K562 (cell line): ENCODE results near the gene CACNA1I. TPM values are rescaled to one million over a fixed set of nuclear protein-coding genes. Genes with fewer than 3 reads are reported as not detected.

Source experiments
- ATAC-seq: fragments of 200-7000 bp; cut with Tn5 transposase; 3 replicates; pipeline ENCODE4 v1.9.1; 2020; ENCODE audit warnings: moderate library complexity
- BruUV-seq: library from RNA; stranded (reverse); fragments of 400-500 nt; replicated peaks from 2 replicates; lab custom pipeline; 2021; lab: Mats Ljungman, UMichigan
- CTCF ChIA-PET: fragments of 300-600 bp; formaldehyde crosslinking; extraction: SDS; loops from one replicate; lab custom pipeline; 2021; ENCODE audit warnings: low intra/inter-chr PET ratio; lab: Yijun Ruan, JAX
- POLR2A ChIA-PET: fragments of 300-600, 350-650 bp; sonication (Branson Sonifier 250); formaldehyde crosslinking; extraction: SDS; loops from one replicate; lab custom pipeline; 2021; ENCODE audit warnings: antibody characterized with exemption, inconsistent platforms; lab: Yijun Ruan, JAX
- DNase-seq, 4 experiments: peaks; one replicate each; pipeline versions ENCODE4 v3.0.0 to v3.0.0-alpha.2; 2011 to 2018; ENCODE audit warnings: low spot score in 3 of 4, mixed read lengths in 3 of 4; ENCODE audit errors: extremely low read depth in 1 of 4
- FAIRE-seq: peaks from 2 replicates; lab custom pipeline; 2011; peaks lifted over from hg19 to GRCh38; lab: Jason Lieb, UNC
- H2AFZ ChIP-seq: 2 replicates; pipeline ENCODE4 v1.6.0; 2011; ENCODE audit warnings: low read depth, low read length, control low read depth, inconsistent platforms
- H3K27ac ChIP-seq: fragments of 200-600 bp; 3 replicates; pipeline ENCODE4 v1.8.0; 2011; ENCODE audit warnings: low read depth, mild to moderate bottlenecking, control low read depth, inconsistent platforms, low read length, moderate library complexity, mixed read lengths; ENCODE audit errors: extremely low read depth
- H3K27me3 ChIP-seq, 2 experiments: fragments of 300-600 bp in 1 of 2; 2 replicates in 1 of 2; 3 replicates in 1 of 2; pipeline versions ENCODE4 v1.6.0 to v1.8.0; 2011; ENCODE audit warnings: inconsistent platforms in 2 of 2, low read length in 2 of 2, mild to moderate bottlenecking in 1 of 2, mixed read lengths in 1 of 2, moderate library complexity in 1 of 2; ENCODE audit not compliant: control insufficient read depth in 2 of 2, insufficient read depth in 2 of 2
- H3K36me3 ChIP-seq: fragments of 300-600 bp; 3 replicates; pipeline ENCODE4 v1.8.0; 2011; ENCODE audit warnings: mild to moderate bottlenecking, low read length, inconsistent platforms; ENCODE audit not compliant: control insufficient read depth, insufficient read depth
- H3K4me1 ChIP-seq, 2 experiments: fragments of 200-600 bp in 1 of 2; replicated peaks in 1 of 2; 2 replicates in 1 of 2; 3 replicates in 1 of 2; pipeline versions ENCODE4 v1.5.1 to v1.8.0; 2011; ENCODE audit warnings: inconsistent platforms in 2 of 2, low read length in 2 of 2, mild to moderate bottlenecking in 1 of 2, mixed read lengths in 1 of 2, moderate library complexity in 1 of 2; ENCODE audit not compliant: control insufficient read depth in 2 of 2, insufficient read depth in 2 of 2
- H3K4me2 ChIP-seq: 2 replicates; pipeline ENCODE4 v1.6.1; 2011; ENCODE audit warnings: low read length, control low read depth, inconsistent platforms, mixed read lengths; ENCODE audit not compliant: insufficient read depth
- H3K4me3 ChIP-seq: fragments of 200-600 bp; sonication (generic), shearing (Covaris generic); 2 replicates; pipeline ENCODE4 v1.5.1; 2016; ENCODE audit warnings: control low read depth, inconsistent platforms
- H3K79me2 ChIP-seq: fragments of 200-600 bp; 3 replicates; pipeline ENCODE4 v1.8.0; 2011; ENCODE audit warnings: low read length, inconsistent platforms; ENCODE audit not compliant: control insufficient read depth, insufficient read depth
- H3K9ac ChIP-seq, 2 experiments: 2 replicates each; pipeline versions ENCODE4 v1.6.0 to v1.6.1; 2011; ENCODE audit warnings: low read depth in 2 of 2, low read length in 2 of 2, control low read depth in 1 of 2, inconsistent platforms in 1 of 2, mild to moderate bottlenecking in 1 of 2, mixed read lengths in 1 of 2; ENCODE audit not compliant: insufficient read depth in 1 of 2
- H3K9me1 ChIP-seq: one replicate; pipeline ENCODE4 v1.6.0; 2011; ENCODE audit warnings: inconsistent platforms, mild to moderate bottlenecking, low read length, moderate library complexity; ENCODE audit not compliant: control insufficient read depth, insufficient read depth
- H3K9me3 ChIP-seq: replicated peaks from 2 replicates; pipeline ENCODE4 v1.5.1; 2011; ENCODE audit warnings: low read depth, low read length, inconsistent platforms; ENCODE audit not compliant: control insufficient read depth, insufficient read depth
- H4K20me1 ChIP-seq: replicated peaks from 2 replicates; pipeline ENCODE4 v1.6.1; 2011; ENCODE audit warnings: low read length, inconsistent platforms, mixed read lengths; ENCODE audit not compliant: control insufficient read depth, insufficient read depth
- EHMT2 ChIP-seq: fragments of 450-650 bp; IDR thresholded peaks from 2 replicates; pipeline ENCODE4 v1.6.1; 2018; ENCODE audit warnings: antibody characterized with exemption
- ERF ChIP-seq: fragments of 450-650 bp; formaldehyde crosslinking; IDR thresholded peaks from 2 replicates; pipeline ENCODE4 v1.4.0; 2020; ENCODE audit warnings: mild to moderate bottlenecking, mixed read lengths
- ETV6 ChIP-seq, 3 experiments: fragments of 150-350 bp in 1 of 3; sonication (generic) in 1 of 3; formaldehyde crosslinking in 1 of 3; IDR thresholded peaks; 2 replicates each; pipeline versions ENCODE4 v1.6.1 to v1.8.0; 2014 to 2022; ENCODE audit warnings: borderline replicate concordance in 2 of 3, low read depth in 2 of 3, antibody characterized with exemption in 1 of 3, low read length in 1 of 3, mild to moderate bottlenecking in 1 of 3, missing genetic modification reagents in 1 of 3
- FOXK1 ChIP-seq: sonication (generic); formaldehyde crosslinking; IDR thresholded peaks from 2 replicates; pipeline ENCODE4 v1.8.0; 2022; ENCODE audit warnings: missing genetic modification reagents, mild to moderate bottlenecking, borderline replicate concordance
- GATAD2B ChIP-seq: fragments of 450-650 bp; IDR thresholded peaks from 2 replicates; pipeline ENCODE4 v1.6.1; 2017; ENCODE audit warnings: mild to moderate bottlenecking, borderline replicate concordance
- GTF3C2 ChIP-seq: IDR thresholded peaks from 3 replicates; pipeline ENCODE4 v1.6.1; 2011; ENCODE audit warnings: borderline replicate concordance, mild to moderate bottlenecking, moderate library complexity; ENCODE audit not compliant: insufficient read length; ENCODE audit errors: extremely low read depth
- KDM5B ChIP-seq: fragments of 200-600 bp; sonication (generic); IDR thresholded peaks from 2 replicates; pipeline ENCODE4 v1.6.1; 2012; ENCODE audit warnings: low read depth, mild to moderate bottlenecking, moderate library complexity, low read length, control low read depth, inconsistent platforms; ENCODE audit not compliant: insufficient replicate concordance
- MED1 ChIP-seq: sonication (generic); formaldehyde crosslinking; IDR thresholded peaks from 2 replicates; pipeline ENCODE4 v1.8.1; 2023; ENCODE audit warnings: missing genetic modification reagents, borderline replicate concordance
- MIER1 ChIP-seq: fragments of 450-650 bp; IDR thresholded peaks from 2 replicates; pipeline ENCODE4 v1.6.1; 2016; ENCODE audit warnings: antibody characterized with exemption, mild to moderate bottlenecking, low read depth
- NRF1 ChIP-seq, 2 experiments: fragments of 450-650 bp; IDR thresholded peaks in 1 of 2; conservative IDR thresholded peaks in 1 of 2; 2 replicates each; pipeline ENCODE4 v1.6.1; 2014; ENCODE audit warnings: mild to moderate bottlenecking in 2 of 2
- OTX1 ChIP-seq: fragments of 450-650 bp; formaldehyde crosslinking; IDR thresholded peaks from 2 replicates; pipeline ENCODE4 v1.4.0; 2022; ENCODE audit warnings: mild to moderate bottlenecking
- PKNOX1 ChIP-seq: fragments of 450-650 bp; IDR thresholded peaks from 2 replicates; pipeline ENCODE4 v1.6.1; 2016
- PRMT5 ChIP-seq: sonication (generic); formaldehyde crosslinking; IDR thresholded peaks from 2 replicates; pipeline ENCODE4 v1.5.0; 2020; ENCODE audit warnings: missing genetic modification reagents
- SMARCE1 ChIP-seq: fragments of 450-650 bp; IDR thresholded peaks from 2 replicates; pipeline ENCODE4 v1.7.1; 2016; ENCODE audit warnings: mild to moderate bottlenecking
- ZBTB33 ChIP-seq: sonication (generic); formaldehyde crosslinking; IDR thresholded peaks from 2 replicates; pipeline ENCODE4 v1.8.1; 2023; ENCODE audit warnings: mild to moderate bottlenecking, missing genetic modification reagents
- ZBTB7A ChIP-seq: IDR thresholded peaks from 2 replicates; pipeline ENCODE4 v1.6.1; 2011; ENCODE audit warnings: low read depth, mild to moderate bottlenecking, low read length, moderate library complexity, borderline replicate concordance; ENCODE audit not compliant: control insufficient read depth
- WGBS: fragments of 100-300 bp; shearing (Covaris generic); methylation state at CpG from one replicate; pipeline ENCODE4 v1.1.6; 2016; ENCODE audit warnings: low coverage, mixed read lengths; ENCODE audit not compliant: insufficient coverage; ENCODE audit errors: missing lambda C conversion rate; 5-methylcytosine and 5-hydroxymethylcytosine counted together
- in situ Hi-C: fragments of 300-500 bp; cut with MboI; formaldehyde crosslinking; loops from 4 replicates; pipeline ENCODE4 v1.15.0; 2018; ENCODE audit warnings: inconsistent platforms, mixed read lengths
- intact Hi-C: fragments of 100-400 bp; cut with micrococcal nuclease; formaldehyde crosslinking; loops from 2 replicates; pipeline ENCODE4 v1.14.2; 2022
- polyA plus RNA-seq, 8 experiments: library from polyadenylated mRNA; depleted of rRNA in 4 of 8; stranded (reverse) in 5 of 8; unstranded in 3 of 8; fragments of >200 nt; fragmentation: Nextera tagmentation in 2 of 8; fragmentation: Illumina TruSeq in 1 of 8; extraction: Ambion mirVana in 2 of 8; extraction: Trizol in 1 of 8; gene quantifications; 2 replicates each; pipeline versions ENCODE4 v1.2.1 to v1.2.3, GENCODE V29; 2011 to 2014; ENCODE audit warnings: inconsistent platforms in 1 of 8, missing spikeins in 1 of 8
- total RNA-seq, 7 experiments: library from RNA; depleted of rRNA in 6 of 7; stranded (reverse); fragments of >200 nt in 6 of 7; fragmentation: Illumina TruSeq in 2 of 7; extraction: Trizol in 2 of 7; gene quantifications; 2 replicates each; pipeline versions ENCODE4 v1.2.1 to v1.2.3, GENCODE V29; 2011 to 2021; ENCODE audit warnings: low replicate concordance in 1 of 7

Gene CACNA1I
- total and polyA plus RNA-seq, 9 of the 15 experiments (the other 6 are each of a cell fraction or from before 2014, with no cell fraction given) = 0.01 to 0.79 (median 0.32) TPM; not detected in 1

GRCh38 chr22:39629851-39630250 lies 59.3 kb downstream of the CACNA1I start (continued):
- TF ChIP-seq GTF3C2 (no peak), ERF (CRISPR knock-in tag) (no peak), ZBTB33 (no peak)

GRCh38 chr22:39630721-39631120 lies 60.2 kb downstream of the CACNA1I start:
- no peaks in the 10 kb centered on the region for H3K9me1 ChIP-seq
- H3K4me1 ChIP-seq = peaks cover 21 to 59% of the 10 kb centered on the region in 2 experiments
- H3K36me3 ChIP-seq = no peaks in the 10 kb centered on the region
- FAIRE-seq (no peak), ATAC-seq (no peak), DNase-seq (no peak)
- no peaks in the 10 kb centered on the region for H3K79me2 ChIP-seq
- H4K20me1 ChIP-seq = no peaks in the 10 kb centered on the region
- H3K27me3 ChIP-seq = no peaks in the 10 kb centered on the region
- WGBS = 87% methylated on average over 4 of the region's 8 CpGs
- intact Hi-C loops (no loop called here), in situ Hi-C loops (no loop called here)
- H3K4me3 ChIP-seq = no peak overlapping the region
- H2AFZ ChIP-seq = no peak overlapping the region
- H3K9me3 ChIP-seq = no peaks in the 10 kb centered on the region
- H3K4me2 ChIP-seq = no peak overlapping the region
- H3K27ac ChIP-seq = no peak overlapping the region
- H3K9ac ChIP-seq = no peak overlapping the region
- ChIA-PET CTCF (no interaction called here), POLR2A (interaction anchor here (0.6 kb wide), 1 partner anchor 9 kb away, joined by 3 read pairs; no protein-coding TSS in a partner anchor)
- no TSS peak for BruUV-seq
- TF ChIP-seq NRF1 (conservative IDR thresholded peaks at IDR 0.05 in 1 of 2, IDR thresholded peaks at IDR 0.05 in 1 of 2) (no peak), ETV6 (IDR thresholded peaks at IDR 0.05; ENCODE audit: borderline replicate concordance in 1 of 2, low read depth in 2 of 2, low read length in 1 of 2) (no peak), ETV6 (CRISPR knock-in tag; IDR thresholded peaks at IDR 0.05; ENCODE audit: borderline replicate concordance) (no peak), ZBTB7A (no peak), EHMT2 (no peak), PRMT5 (CRISPR knock-in tag) (no peak), SMARCE1 (no peak), MED1 (no peak), GATAD2B (no peak), MIER1 (no peak), FOXK1 (CRISPR knock-in tag) (no peak), KDM5B (no peak), PKNOX1 (no peak), OTX1 (CRISPR knock-in tag) (no peak)
